NCI-H2029 (cell line): ENCODE data around the gene FAM114A1.
"Not testable (repeated sequence)": the region's sequence is repeated elsewhere in the genome, so short reads cannot be mapped to it uniquely, and the experiment has no call there.

Experiments used
- DNase-seq: peaks from one replicate; lab custom pipeline; 2025; lab: John Stamatoyannopoulos, UW

The FAM114A1 gene

DNA sequence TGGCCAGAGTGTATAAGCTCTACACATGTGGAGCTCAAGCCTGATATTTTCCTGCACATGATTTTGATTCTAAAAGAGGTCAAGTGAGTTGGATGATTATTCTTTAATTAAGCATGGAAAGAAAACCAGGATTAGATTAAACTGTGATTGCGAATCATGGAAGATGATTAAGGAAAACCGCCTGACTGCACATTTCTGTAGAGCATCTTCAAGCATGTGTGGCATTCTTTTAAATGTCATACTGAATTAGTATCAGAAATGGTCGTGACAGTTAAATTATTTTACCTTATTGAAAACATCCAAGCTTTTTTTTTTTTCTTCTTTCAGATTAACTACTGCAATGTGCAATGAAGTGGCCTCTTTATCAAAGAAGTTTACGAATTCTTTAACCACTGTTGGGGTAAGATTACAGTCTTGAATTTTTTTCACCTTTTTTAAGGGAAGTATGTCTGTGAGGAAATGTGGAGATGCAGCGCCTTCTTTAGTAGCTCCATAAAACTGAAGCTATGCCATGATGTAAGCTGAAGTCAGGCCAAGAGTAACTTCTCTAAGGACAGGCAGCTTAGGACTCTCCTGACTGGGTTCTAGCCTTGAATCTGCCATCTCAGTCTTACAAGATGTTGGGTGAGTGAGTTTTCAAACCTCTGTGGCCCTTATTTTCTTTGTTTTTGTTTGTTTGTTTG lies 67.9 kb downstream of the FAM114A1 start:
- no peak for DNase-seq

- DNase-seq: no peak
Measured at GRCh38 chr4:38939165-38939564, 71.6 kb downstream of the FAM114A1 start.

GRCh38 chr4:38940476-38940875 lies 72.9 kb downstream of the FAM114A1 start:
- DNase-seq: no peak

DNA sequence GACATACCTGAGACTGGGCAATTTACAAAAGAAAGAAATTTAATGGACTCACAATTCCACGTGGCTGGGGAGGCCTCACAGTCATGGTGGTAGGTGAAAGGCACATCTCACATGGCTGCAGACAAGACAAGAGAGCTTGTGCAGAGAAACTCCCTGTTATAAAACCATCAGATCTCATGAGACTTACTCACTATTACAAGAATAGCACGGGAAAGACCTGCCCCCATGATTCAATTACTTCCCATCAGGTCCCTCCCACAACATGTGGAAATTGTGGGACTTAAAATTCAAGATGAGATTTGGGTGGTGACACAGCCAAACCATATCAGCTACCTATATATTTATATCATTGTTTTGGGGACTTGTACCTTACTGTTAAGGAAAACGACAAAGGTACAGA lies 74.3 kb downstream of the FAM114A1 start:
- DNase-seq: not testable (repeated sequence)

- peak; percentile 23 for DNase-seq
Measured at GRCh38 chr4:38943343-38943742, 75.7 kb downstream of the FAM114A1 start.

GRCh38 chr4:38944440-38944839 lies 76.8 kb downstream of the FAM114A1 start:
- no peak for DNase-seq

GRCh38 chr4:38946919-38947318 lies 79.3 kb downstream of the FAM114A1 start:
- no peak for DNase-seq

- DNase-seq: no peak
Measured at GRCh38 chr4:38948551-38948950, 80.9 kb downstream of the FAM114A1 start.

- no peak for DNase-seq
Measured at GRCh38 chr4:38949411-38950051, 81.9 kb downstream of the FAM114A1 start.

GRCh38 chr4:38950159-38950558 lies 82.6 kb downstream of the FAM114A1 start:
- DNase-seq: no peak

- no peak for DNase-seq
Measured at GRCh38 chr4:38950734-38951133, 83.1 kb downstream of the FAM114A1 start.

- DNase-seq: no peak
Measured at GRCh38 chr4:38951598-38951997, 84.0 kb downstream of the FAM114A1 start.

- no peak for DNase-seq
Measured at GRCh38 chr4:38952017-38952416, 84.4 kb downstream of the FAM114A1 start.

- DNase-seq: no peak
Measured at GRCh38 chr4:38954727-38955126, 87.1 kb downstream of the FAM114A1 start.

- no peak for DNase-seq
Measured at GRCh38 chr4:38955957-38956356, 88.4 kb downstream of the FAM114A1 start.

- DNase-seq: no peak
Measured at GRCh38 chr4:38957261-38957815, 89.7 kb downstream of the FAM114A1 start.

- DNase-seq: no peak
Measured at GRCh38 chr4:38957893-38958292, 90.3 kb downstream of the FAM114A1 start.

DNA sequence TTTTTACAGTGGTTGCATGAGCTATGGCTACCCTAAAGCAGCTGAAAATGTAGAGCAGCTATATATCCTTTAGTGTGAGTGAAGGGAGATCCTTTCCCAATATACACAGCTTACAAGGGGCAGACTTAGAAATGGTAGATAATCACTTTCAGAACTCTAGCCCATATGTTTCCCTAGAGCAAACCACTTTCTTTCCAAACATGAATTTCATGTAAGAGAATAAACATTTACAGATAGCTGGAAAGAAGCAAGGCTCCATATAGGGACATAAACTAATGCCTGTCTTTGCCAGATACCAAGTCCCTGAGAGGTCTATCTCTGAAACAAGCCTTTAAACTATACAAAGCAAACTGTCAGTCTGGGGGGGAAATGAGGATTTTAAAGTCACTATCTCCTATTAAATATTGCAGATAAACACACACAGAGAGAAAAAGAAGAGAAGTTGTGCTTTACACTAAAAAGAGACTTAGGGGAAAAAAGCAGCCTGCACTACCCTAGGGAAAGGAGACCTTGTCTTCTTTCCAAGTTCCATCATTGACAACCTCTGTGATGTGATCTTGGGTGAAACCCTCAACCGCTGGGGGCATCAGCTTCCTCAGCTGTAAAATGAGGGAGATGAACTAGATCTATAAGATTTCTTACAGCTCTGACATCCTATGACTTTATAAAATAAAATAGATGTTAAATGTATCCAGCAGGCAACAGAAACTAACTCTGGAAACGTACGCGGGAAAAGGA lies 91.0 kb downstream of the FAM114A1 start:
- no peak for DNase-seq

- not testable (repeated sequence) for DNase-seq
Measured at GRCh38 chr4:38959248-38959647, 91.6 kb downstream of the FAM114A1 start.

DNA sequence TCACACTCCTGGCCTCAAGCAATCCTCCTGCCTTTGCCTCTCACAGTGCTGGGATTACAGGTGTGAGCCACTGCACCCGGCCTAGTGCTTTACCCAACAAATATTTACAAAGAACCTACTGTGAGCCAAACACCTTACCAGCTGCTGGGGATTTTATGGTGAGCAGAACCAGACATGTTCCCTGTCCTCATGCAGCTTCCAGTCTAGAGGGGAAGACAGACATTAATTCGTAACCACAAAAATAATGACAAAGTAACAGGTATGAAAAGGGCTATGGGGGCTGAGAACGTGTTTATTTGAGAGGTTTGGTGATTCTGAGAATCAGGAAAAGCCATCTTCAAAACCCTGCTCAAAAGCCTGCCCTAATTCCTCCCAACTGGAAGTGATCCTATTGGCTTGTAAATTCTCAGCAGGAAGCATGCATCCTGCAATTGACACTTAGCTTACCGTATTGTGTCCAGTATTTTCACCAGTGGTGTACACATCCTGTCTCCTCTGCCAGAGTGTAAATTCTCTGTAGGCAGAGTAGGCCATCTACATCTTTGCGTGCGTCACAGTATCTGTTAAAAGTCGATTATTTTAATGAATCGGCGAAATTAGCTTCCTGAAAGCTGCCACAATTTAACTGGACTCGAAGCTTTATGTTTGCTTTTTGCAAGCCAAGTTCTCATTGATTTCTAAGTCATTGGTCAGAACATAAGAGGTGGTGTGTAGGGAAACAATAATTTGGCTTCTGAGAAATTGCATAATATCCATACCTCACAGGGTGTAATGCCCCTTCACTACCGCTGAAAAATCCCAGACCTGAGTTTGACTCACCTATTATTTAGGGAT lies 97.6 kb downstream of the FAM114A1 start:
- no peak for DNase-seq

GRCh38 chr4:38965866-38966265 lies 98.3 kb downstream of the FAM114A1 start:
- no peak for DNase-seq
